DLD1 (cell line): ENCODE results near the gene KAT6B.
"Not testable (repeated sequence)": the region's sequence is repeated elsewhere in the genome, so short reads cannot be mapped to it uniquely, and the experiment has no call there.

ENCODE experiments used
- in situ Hi-C: cut with HindIII; loops from 2 replicates; pipeline ENCODE4 v1.10.0; 2017; ENCODE audit warnings: low sequenced_read_pairs

KAT6B gene

GRCh38 chr10:75030371-75030770 lies 204.0 kb downstream of the KAT6B start:
- in situ Hi-C loops = no loop called here

- in situ Hi-C loops = no loop called here
Observed at GRCh38 chr10:75032119-75032518, 205.7 kb downstream of the KAT6B start.

GRCh38 chr10:75032813-75033212 lies 206.4 kb downstream of the KAT6B start:
- in situ Hi-C loops = no loop called here

- in situ Hi-C loops = no loop called here
Observed at GRCh38 chr10:75033399-75034130, 207.2 kb downstream of the KAT6B start.

GRCh38 chr10:75034131-75034512 lies 207.7 kb downstream of the KAT6B start:
- in situ Hi-C loops = no loop called here

GRCh38 chr10:75034714-75035258 lies 208.4 kb downstream of the KAT6B start:
- in situ Hi-C loops = no loop called here

GRCh38 chr10:75035975-75036708 lies 209.7 kb downstream of the KAT6B start:
- in situ Hi-C loops = no loop called here

- in situ Hi-C loops = no loop called here
Observed at GRCh38 chr10:75037171-75038153, 211.1 kb downstream of the KAT6B start.

GRCh38 chr10:75038335-75038734 lies 211.9 kb downstream of the KAT6B start:
- in situ Hi-C loops = no loop called here

GRCh38 chr10:75040576-75040975 lies 214.2 kb downstream of the KAT6B start:
- in situ Hi-C loops = no loop called here

- in situ Hi-C loops = no loop called here
Observed at GRCh38 chr10:75042292-75042974, 216.0 kb downstream of the KAT6B start.

GRCh38 chr10:75043256-75044131 lies 217.1 kb downstream of the KAT6B start:
- in situ Hi-C loops = no loop called here

- in situ Hi-C loops = no loop called here
Observed at GRCh38 chr10:75048669-75049098, 222.3 kb downstream of the KAT6B start.

- in situ Hi-C loops = no loop called here
Observed at GRCh38 chr10:75049316-75050148, 223.1 kb downstream of the KAT6B start.

GRCh38 chr10:75050149-75050919 lies 223.9 kb downstream of the KAT6B start:
- in situ Hi-C loops = no loop called here

- in situ Hi-C loops = no loop called here
Observed at GRCh38 chr10:75051308-75051707, 224.9 kb downstream of the KAT6B start.

- in situ Hi-C loops = not testable (repeated sequence)
Observed at GRCh38 chr10:75055896-75056406, 229.6 kb downstream of the KAT6B start.
